Erythroblast (primary cell): ENCODE data around the gene RARS1.

Source experiments
- GATA1 ChIP-seq: IDR thresholded peaks from 2 replicates; pipeline ENCODE4 v1.6.1; 2011; ENCODE audit warnings: low read depth, mild to moderate bottlenecking, control low read depth, low read length, moderate library complexity
- POLR2A ChIP-seq: IDR thresholded peaks from 2 replicates; pipeline ENCODE4 v1.6.1; 2011; ENCODE audit warnings: mild to moderate bottlenecking, low read length

- no peak for TF ChIP-seq POLR2A
- TF ChIP-seq GATA1, result no peak
Observed at GRCh38 chr5:168489059-168489458, 2.8 kb downstream of the RARS1 start.
